GM11168 (cell line): ENCODE measurements around the gene BPIFB2.

Source experiments
- in situ Hi-C: fragments of 300-500 bp; cut with MboI; formaldehyde crosslinking; loops from one replicate; pipeline ENCODE4 v1.12.0; 2022; ENCODE audit warnings: low sequenced_read_pairs; ENCODE audit not compliant: unreplicated experiment

BPIFB2 gene

GRCh38 chr20:32983459-32984112 is 23.9 kb upstream of the BPIFB2 start:
- in situ Hi-C loops: no loop called here

GRCh38 chr20:32984196-32984595 is 23.3 kb upstream of the BPIFB2 start:
- in situ Hi-C loops: no loop called here

GRCh38 chr20:32984631-32985354 is 22.7 kb upstream of the BPIFB2 start:
- in situ Hi-C loops: no loop called here

- in situ Hi-C loops: no loop called here
Measured at GRCh38 chr20:32985596-32985995, 21.9 kb upstream of the BPIFB2 start.

GRCh38 chr20:32986331-32986966 is 21.1 kb upstream of the BPIFB2 start:
- in situ Hi-C loops: no loop called here

- in situ Hi-C loops: no loop called here
Measured at GRCh38 chr20:32987044-32987825, 20.3 kb upstream of the BPIFB2 start.

- in situ Hi-C loops: no loop called here
Measured at GRCh38 chr20:32988008-32988407, 19.5 kb upstream of the BPIFB2 start.

- in situ Hi-C loops: no loop called here
Measured at GRCh38 chr20:32989507-32990283, 17.8 kb upstream of the BPIFB2 start.

GRCh38 chr20:32990426-32990825 is 17.1 kb upstream of the BPIFB2 start:
- in situ Hi-C loops: no loop called here

- in situ Hi-C loops: no loop called here
Measured at GRCh38 chr20:32991383-32991782, 16.1 kb upstream of the BPIFB2 start.

- in situ Hi-C loops: no loop called here
Measured at GRCh38 chr20:32991792-32992641, 15.5 kb upstream of the BPIFB2 start.

GRCh38 chr20:32993496-32994050 is 13.9 kb upstream of the BPIFB2 start:
- in situ Hi-C loops: no loop called here

GRCh38 chr20:32995802-32996201 is 11.7 kb upstream of the BPIFB2 start:
- in situ Hi-C loops: no loop called here

GRCh38 chr20:32997431-32997830 is 10.1 kb upstream of the BPIFB2 start:
- in situ Hi-C loops: no loop called here

GRCh38 chr20:32999603-33000250 is 7.8 kb upstream of the BPIFB2 start:
- in situ Hi-C loops: no loop called here

- in situ Hi-C loops: no loop called here
Measured at GRCh38 chr20:33000802-33001466, 6.6 kb upstream of the BPIFB2 start.

GRCh38 chr20:33002087-33002808 is 5.3 kb upstream of the BPIFB2 start:
- in situ Hi-C loops: no loop called here
